OCI-LY7 (cell line): Measurements from ENCODE around the gene UBE3B. TPM values are rescaled to one million over a fixed set of nuclear protein-coding genes. Genes with fewer than 3 reads are reported as not detected.

ENCODE experiments used
- BruUV-seq: library from RNA; stranded (reverse); fragments of 400-500 nt; replicated peaks from 2 replicates; lab custom pipeline; 2021; lab: Mats Ljungman, UMichigan
- CTCF ChIA-PET: fragments of 300-600 bp; sonication (Branson Sonifier 250); formaldehyde crosslinking; loops from one replicate; lab custom pipeline; 2022; ENCODE audit warnings: antibody characterized with exemption; ENCODE audit not compliant: unreplicated experiment; lab: Charles Lee
- POLR2A ChIA-PET: fragments of 300-600 bp; sonication (Branson Sonifier 250); formaldehyde crosslinking; loops from one replicate; lab custom pipeline; 2022; ENCODE audit warnings: antibody characterized with exemption; lab: Charles Lee
- DNase-seq: peaks from one replicate; pipeline ENCODE4 v3.0.0-alpha.2; 2015; ENCODE audit warnings: low spot score
- H2AFZ ChIP-seq: fragments of 200-600 bp; sonication (generic), shearing (Covaris generic); 2 replicates; pipeline ENCODE4 v1.6.1; 2014; ENCODE audit warnings: mild to moderate bottlenecking, antibody characterized with exemption, low read length, moderate library complexity
- H3K27ac ChIP-seq: fragments of 200-600 bp; sonication (generic); 2 replicates; pipeline ENCODE4 v1.5.1; 2014; ENCODE audit warnings: mixed run types, low read depth, mild to moderate bottlenecking, moderate library complexity, low read length, inconsistent platforms; ENCODE audit not compliant: poor library complexity, severe bottlenecking
- H3K36me3 ChIP-seq: fragments of 200-600 bp; sonication (generic); 2 replicates; pipeline ENCODE4 v1.6.1; 2014; ENCODE audit warnings: mild to moderate bottlenecking, antibody characterized with exemption, low read length, moderate library complexity, mixed read lengths; ENCODE audit not compliant: insufficient read depth
- H3K4me1 ChIP-seq: fragments of 200-600 bp; sonication (generic); 2 replicates; pipeline ENCODE4 v1.5.1; 2014; ENCODE audit warnings: mild to moderate bottlenecking, low read length; ENCODE audit not compliant: insufficient read depth, poor library complexity, severe bottlenecking
- H3K4me2 ChIP-seq: fragments of 200-600 bp; sonication (generic); 2 replicates; pipeline ENCODE4 v1.6.1; 2014; ENCODE audit warnings: mild to moderate bottlenecking, low read length
- H3K4me3 ChIP-seq: fragments of 200-600 bp; sonication (generic); 2 replicates; pipeline ENCODE4 v1.5.1; 2014; ENCODE audit warnings: mild to moderate bottlenecking, low read depth, low read length; ENCODE audit not compliant: poor library complexity, severe bottlenecking
- H3K79me2 ChIP-seq: fragments of 200-600 bp; sonication (generic); 2 replicates; pipeline ENCODE4 v1.6.1; 2016; ENCODE audit warnings: low read depth, mild to moderate bottlenecking, low read length, moderate library complexity, mixed read lengths; ENCODE audit not compliant: insufficient read depth
- H3K9me2 ChIP-seq: fragments of 200-600 bp; sonication (generic); 2 replicates; pipeline ENCODE4 v1.6.1; 2016; ENCODE audit warnings: mild to moderate bottlenecking, low read length, mixed read lengths; ENCODE audit not compliant: insufficient read depth
- H3K9me3 ChIP-seq: fragments of 200-600 bp; sonication (generic); 2 replicates; pipeline ENCODE4 v1.6.1; 2014; ENCODE audit warnings: mild to moderate bottlenecking, mixed run types, low read length, mixed read lengths
- H4K20me1 ChIP-seq: fragments of 200-600 bp; sonication (generic); 2 replicates; pipeline ENCODE4 v1.6.1; 2014; ENCODE audit warnings: mild to moderate bottlenecking, antibody characterized with exemption, low read length, moderate library complexity, mixed read lengths; ENCODE audit not compliant: insufficient read depth
- CTCF ChIP-seq: fragments of 200-600 bp; sonication (generic); conservative IDR thresholded peaks from 2 replicates; pipeline ENCODE4 v1.5.1; 2014; ENCODE audit warnings: mild to moderate bottlenecking, antibody characterized with exemption, low read length, moderate library complexity, mixed read lengths
- EZH2phosphoT487 ChIP-seq: fragments of 200-600 bp; sonication (generic); IDR thresholded peaks from 2 replicates; pipeline ENCODE4 v1.6.1; 2018; ENCODE audit warnings: low read depth, borderline replicate concordance, mild to moderate bottlenecking, mixed run types, antibody characterized with exemption, low read length, moderate library complexity, mixed read lengths
- intact Hi-C: fragments of 100-400 bp; cut with micrococcal nuclease; formaldehyde crosslinking; loops from one replicate; pipeline ENCODE4 v1.10.0; 2022; ENCODE audit not compliant: unreplicated experiment
- total RNA-seq, 2 experiments: library from RNA; depleted of rRNA in 1 of 2; stranded (reverse); fragments of >200 nt in 1 of 2; shearing (Covaris generic) in 1 of 2; gene quantifications; 2 replicates each; pipeline ENCODE4 v1.2.3, GENCODE V29; 2014 to 2022

UBE3B gene
- total RNA-seq, 2 experiments from 2014 or later = 27.8 to 32.6 TPM

- no peaks in the 10 kb centered on the region for H4K20me1 ChIP-seq
- no peaks in the 10 kb centered on the region for H3K9me2 ChIP-seq
- H3K4me1 ChIP-seq = no peaks in the 10 kb centered on the region
- no TSS peak for BruUV-seq
- H3K4me3 ChIP-seq = no peak overlapping the region
- intact Hi-C loops = no loop called here
- TF ChIP-seq EZH2phosphoT487 = no peak
- no peak for TF ChIP-seq CTCF
- no peaks in the 10 kb centered on the region for H3K36me3 ChIP-seq
- CTCF ChIA-PET = interaction anchor here (0.6 kb wide), 1 partner anchor 104 kb away, joined by 3 read pairs; no protein-coding TSS in a partner anchor
- POLR2A ChIA-PET = no interaction called here
- H3K9me3 ChIP-seq = no peaks in the 10 kb centered on the region
- no peak for DNase-seq
- no peak overlapping the region for H3K27ac ChIP-seq
- no peak overlapping the region for H2AFZ ChIP-seq
- H3K79me2 ChIP-seq = no peaks in the 10 kb centered on the region
- no peak overlapping the region for H3K4me2 ChIP-seq
Measured at GRCh38 chr12:109534456-109534855, 57.0 kb downstream of the UBE3B start.

- no peak overlapping the region for H3K27ac ChIP-seq
- H4K20me1 ChIP-seq = no peaks in the 10 kb centered on the region
- no TSS peak for BruUV-seq
- ChIA-PET POLR2A (no interaction called here), CTCF (no interaction called here)
- intact Hi-C loops = no loop called here
- no peak for DNase-seq
- no peak overlapping the region for H2AFZ ChIP-seq
- no peaks in the 10 kb centered on the region for H3K79me2 ChIP-seq
- no peak overlapping the region for H3K4me3 ChIP-seq
- H3K4me1 ChIP-seq = no peaks in the 10 kb centered on the region
- no peaks in the 10 kb centered on the region for H3K9me3 ChIP-seq
- H3K4me2 ChIP-seq = no peak overlapping the region
- TF ChIP-seq EZH2phosphoT487 (no peak), CTCF (no peak)
- H3K9me2 ChIP-seq = no peaks in the 10 kb centered on the region
- no peaks in the 10 kb centered on the region for H3K36me3 ChIP-seq
Measured at GRCh38 chr12:109535231-109535862, 57.9 kb downstream of the UBE3B start.

- H2AFZ ChIP-seq = no peak overlapping the region
- H3K27ac ChIP-seq = no peak overlapping the region
- no peak overlapping the region for H3K4me3 ChIP-seq
- no peaks in the 10 kb centered on the region for H3K9me2 ChIP-seq
- no peaks in the 10 kb centered on the region for H3K79me2 ChIP-seq
- H3K4me2 ChIP-seq = no peak overlapping the region
- CTCF ChIA-PET = no interaction called here
- H4K20me1 ChIP-seq = no peaks in the 10 kb centered on the region
- intact Hi-C loops = no loop called here
- DNase-seq = no peak
- TF ChIP-seq EZH2phosphoT487 (no peak), CTCF (no peak)
- POLR2A ChIA-PET = no interaction called here
- BruUV-seq = no TSS peak
- no peaks in the 10 kb centered on the region for H3K4me1 ChIP-seq
- H3K9me3 ChIP-seq = no peaks in the 10 kb centered on the region
- no peaks in the 10 kb centered on the region for H3K36me3 ChIP-seq
Measured at GRCh38 chr12:109535863-109536250, 58.4 kb downstream of the UBE3B start.
